Astrocyte (in vitro differentiated cells and primary cell): ENCODE measurements around the gene ATP8B1. TPM values are rescaled to one million over a fixed set of nuclear protein-coding genes. Genes with fewer than 3 reads are reported as not detected.

Source experiments
- DNase-seq: peaks from one replicate; pipeline ENCODE4 v3.0.0-alpha.2; 2010; ENCODE audit warnings: low read depth
- FAIRE-seq: peaks from 2 replicates; lab custom pipeline; 2011; peaks lifted over from hg19 to GRCh38; lab: Jason Lieb, UNC
- H2AFZ ChIP-seq: 2 replicates; pipeline ENCODE4 v1.6.0; 2012; ENCODE audit warnings: low read depth, low read length, inconsistent platforms
- H3K27ac ChIP-seq: 2 replicates; pipeline ENCODE4 v1.5.1; 2011; ENCODE audit warnings: low read depth, low read length, inconsistent platforms
- H3K27me3 ChIP-seq: 2 replicates; pipeline ENCODE4 v1.6.0; 2011; ENCODE audit warnings: low read length, inconsistent platforms; ENCODE audit not compliant: insufficient read depth
- H3K36me3 ChIP-seq: 2 replicates; pipeline ENCODE4 v1.5.1; 2011; ENCODE audit warnings: low read length, inconsistent platforms; ENCODE audit not compliant: insufficient read depth
- H3K4me1 ChIP-seq: 2 replicates; pipeline ENCODE4 v1.5.1; 2011; ENCODE audit warnings: low read length, inconsistent platforms; ENCODE audit not compliant: insufficient read depth
- H3K4me2 ChIP-seq: 2 replicates; pipeline ENCODE4 v1.6.0; 2012; ENCODE audit warnings: low read length, inconsistent platforms
- H3K4me3 ChIP-seq: 2 replicates; pipeline ENCODE4 v1.5.1; 2011; ENCODE audit warnings: low read depth, mild to moderate bottlenecking, low read length, inconsistent platforms; ENCODE audit not compliant: insufficient read depth
- H3K79me2 ChIP-seq: 2 replicates; pipeline ENCODE4 v1.6.0; 2012; ENCODE audit warnings: mild to moderate bottlenecking, low read length, inconsistent platforms; ENCODE audit not compliant: insufficient read depth
- H3K9ac ChIP-seq: 2 replicates; pipeline ENCODE4 v1.6.0; 2012; ENCODE audit warnings: mild to moderate bottlenecking, low read length, inconsistent platforms
- H3K9me3 ChIP-seq: 2 replicates; pipeline ENCODE4 v1.5.1; 2012; ENCODE audit warnings: low read depth, mild to moderate bottlenecking, low read length, inconsistent platforms; ENCODE audit not compliant: insufficient read depth
- H4K20me1 ChIP-seq: 2 replicates; pipeline ENCODE4 v1.6.0; 2012; ENCODE audit warnings: low read length, inconsistent platforms; ENCODE audit not compliant: insufficient read depth
- H3K27ac Mint-ChIP-seq: one replicate; pipeline ENCODE4 v1.8.0; 2021; ENCODE audit warnings: mild to moderate bottlenecking, mixed read lengths; ENCODE audit not compliant: unreplicated experiment
- H3K27me3 Mint-ChIP-seq: one replicate; pipeline ENCODE4 v1.8.0; 2021; ENCODE audit warnings: low read depth, mixed read lengths; ENCODE audit not compliant: unreplicated experiment
- H3K36me3 Mint-ChIP-seq: one replicate; pipeline ENCODE4 v1.8.0; 2021; ENCODE audit warnings: low read depth, mixed read lengths; ENCODE audit not compliant: unreplicated experiment
- H3K4me1 Mint-ChIP-seq: one replicate; pipeline ENCODE4 v1.8.0; 2021; ENCODE audit warnings: low read depth, mixed read lengths; ENCODE audit not compliant: unreplicated experiment
- H3K4me3 Mint-ChIP-seq: one replicate; pipeline ENCODE4 v1.8.0; 2021; ENCODE audit warnings: mild to moderate bottlenecking, moderate library complexity, mixed read lengths; ENCODE audit not compliant: unreplicated experiment
- H3K9me3 Mint-ChIP-seq: one replicate; pipeline ENCODE4 v1.8.0; 2021; ENCODE audit warnings: mild to moderate bottlenecking, mixed read lengths; ENCODE audit not compliant: unreplicated experiment
- CTCF ChIP-seq: IDR thresholded peaks from 2 replicates; pipeline ENCODE4 v1.5.1; 2011; ENCODE audit warnings: low read depth, mild to moderate bottlenecking, inconsistent platforms, low read length, moderate library complexity; ENCODE audit not compliant: insufficient read depth
- EZH2 ChIP-seq: IDR thresholded peaks from 2 replicates; pipeline ENCODE4 v1.6.1; 2012; ENCODE audit warnings: mild to moderate bottlenecking, low read length, inconsistent platforms; ENCODE audit not compliant: insufficient read depth
- total RNA-seq: library from RNA; stranded (reverse); gene quantifications from 2 replicates; pipeline ENCODE4 v1.2.1, GENCODE V29; 2021

Gene ATP8B1
- total RNA-seq, 1 donor from 2014 or later: 10.4 TPM

GRCh38 chr18:57789090-57789489, 14.0 kb downstream of the ATP8B1 start:
- H3K27ac ChIP-seq: peak overlapping the region; percentile 91
- H3K79me2 ChIP-seq: peaks cover 95% of the 10 kb centered on the region
- Mint-ChIP-seq H3K27me3 (no peaks in the 10 kb centered on the region), H3K9me3 (no peaks in the 10 kb centered on the region), H3K4me3 (peak overlapping the region; percentile 42), H3K4me1 (peaks cover 52% of the 10 kb centered on the region), H3K27ac (peak overlapping the region; percentile 73), H3K36me3 (peaks cover 2% of the 10 kb centered on the region)
- TF ChIP-seq CTCF (no peak), EZH2 (no peak)
- no peaks in the 10 kb centered on the region for H3K27me3 ChIP-seq
- peak overlapping the region; percentile 65 for H3K9ac ChIP-seq
- H3K4me1 ChIP-seq: peaks cover 66% of the 10 kb centered on the region
- H3K9me3 ChIP-seq: no peaks in the 10 kb centered on the region
- H3K4me2 ChIP-seq: peak overlapping the region; percentile 70
- H2AFZ ChIP-seq: no peak overlapping the region
- H3K36me3 ChIP-seq: no peaks in the 10 kb centered on the region
- H3K4me3 ChIP-seq: peak overlapping the region; percentile 25
- DNase-seq (peak; percentile 68), FAIRE-seq (peak; percentile 52)
- H4K20me1 ChIP-seq: peaks cover 14% of the 10 kb centered on the region

- Mint-ChIP-seq H3K4me3 (no peak overlapping the region), H3K4me1 (peaks cover 42% of the 10 kb centered on the region), H3K27ac (no peak overlapping the region), H3K9me3 (no peaks in the 10 kb centered on the region), H3K36me3 (peaks cover 2% of the 10 kb centered on the region), H3K27me3 (no peaks in the 10 kb centered on the region)
- no peak for FAIRE-seq
- peaks cover 57% of the 10 kb centered on the region for H3K4me1 ChIP-seq
- H3K27me3 ChIP-seq: no peaks in the 10 kb centered on the region
- DNase-seq: no peak
- H3K9me3 ChIP-seq: no peaks in the 10 kb centered on the region
- H3K27ac ChIP-seq: peak overlapping the region; percentile 6
- TF ChIP-seq CTCF: no peak
- TF ChIP-seq EZH2: no peak
- peaks cover 93% of the 10 kb centered on the region for H3K79me2 ChIP-seq
- H3K36me3 ChIP-seq: no peaks in the 10 kb centered on the region
- no peak overlapping the region for H3K4me3 ChIP-seq
- no peak overlapping the region for H3K4me2 ChIP-seq
- H3K9ac ChIP-seq: no peak overlapping the region
- H2AFZ ChIP-seq: no peak overlapping the region
- H4K20me1 ChIP-seq: no peaks in the 10 kb centered on the region
Observed at GRCh38 chr18:57787068-57787685, 15.9 kb downstream of the ATP8B1 start.

GRCh38 chr18:57785751-57786437, 17.2 kb downstream of the ATP8B1 start:
- H3K4me2 ChIP-seq: no peak overlapping the region

More at GRCh38 chr18:57785751-57786437, 17.2 kb downstream of the ATP8B1 start:
- Histone ChIP-seq H3K36me3 (no peaks in the 10 kb centered on the region), H3K27me3 (no peaks in the 10 kb centered on the region), H3K9me3 (no peaks in the 10 kb centered on the region), H3K79me2 (peaks cover 89% of the 10 kb centered on the region), H4K20me1 (no peaks in the 10 kb centered on the region), H3K4me3 (no peak overlapping the region), H3K27ac (no peak overlapping the region), H2AFZ (no peak overlapping the region), H3K4me1 (peaks cover 64% of the 10 kb centered on the region), H3K9ac (no peak overlapping the region)
- TF ChIP-seq EZH2 (no peak), CTCF (no peak)
- H3K27me3 Mint-ChIP-seq: no peaks in the 10 kb centered on the region
- H3K27ac Mint-ChIP-seq: no peak overlapping the region
- FAIRE-seq (no peak), DNase-seq (no peak)
- no peaks in the 10 kb centered on the region for H3K9me3 Mint-ChIP-seq
- H3K4me3 Mint-ChIP-seq: no peak overlapping the region
- H3K4me1 Mint-ChIP-seq: peaks cover 42% of the 10 kb centered on the region
- peaks cover under 1% of the 10 kb centered on the region for H3K36me3 Mint-ChIP-seq
